Measurements from ENCODE around the gene ESAM. TPM values are rescaled to one million over a fixed set of nuclear protein-coding genes. Genes with fewer than 3 reads are reported as not detected.
A peak's percentile ranks its signal among the peaks of the same experiment; 100 is the strongest.

Gene ESAM
- total RNA-seq, 1 experiment from 2014 or later: 10.4 TPM

DNA sequence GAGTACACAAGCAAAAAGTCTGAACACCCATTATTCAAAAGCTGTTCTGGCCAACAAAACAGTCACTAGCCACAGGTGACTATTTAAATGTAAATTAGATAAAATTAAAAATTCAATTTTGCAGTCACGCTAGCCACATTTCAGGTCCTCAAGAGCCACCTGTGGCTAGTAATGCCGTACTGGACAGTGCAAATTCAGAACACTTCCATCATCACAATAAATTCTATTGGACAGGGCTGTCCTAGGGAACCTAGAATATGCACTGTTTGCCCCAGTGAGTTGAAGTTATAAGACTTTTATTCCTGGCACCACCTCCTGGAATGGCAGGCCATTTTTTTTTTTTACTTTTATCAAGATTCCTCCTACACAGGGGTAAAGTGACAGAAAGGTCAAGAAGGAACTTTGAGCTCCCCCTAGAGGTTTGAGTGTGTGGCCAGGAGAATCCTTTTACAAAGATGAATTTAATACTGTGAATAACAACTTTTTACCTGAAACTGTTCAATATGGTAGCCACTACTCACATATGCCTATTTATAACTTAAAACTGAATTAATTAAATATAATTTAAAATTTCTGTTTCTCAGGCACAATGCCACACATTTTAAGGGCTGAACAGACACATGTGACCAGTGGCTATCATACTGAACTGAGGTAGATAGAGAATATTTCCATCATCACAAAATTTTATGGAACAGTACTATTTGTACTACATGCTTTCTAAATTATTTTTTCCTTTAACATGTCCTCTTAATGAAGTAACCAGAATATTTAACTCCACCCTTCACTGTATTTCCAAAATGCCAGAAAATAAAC is 31.6 kb upstream of the ESAM start:
- DNase-seq: peak; percentile 82
- Histone ChIP-seq H3K9me2 (replicated peaks; ENCODE audit: low read length) (no peaks in the 10 kb centered on the region), H3K4me2 (ENCODE audit: low read length) (peak overlapping the region; percentile 18; the same call in 1 of the 2 replicates), H2AFZ (ENCODE audit: low read length) (no peak overlapping the region), H4K20me1 (ENCODE audit: low read length) (peaks cover 72% of the 10 kb centered on the region), H3K4me1 (ENCODE audit: insufficient read depth, low read length) (peaks cover 42% of the 10 kb centered on the region), H3K9me3 (ENCODE audit: low read length) (no peaks in the 10 kb centered on the region), H3F3A (ENCODE audit: low read length, unreplicated experiment) (no peaks in the 10 kb centered on the region), H3K36me3 (ENCODE audit: low read depth, low read length) (no peaks in the 10 kb centered on the region), H3K79me2 (ENCODE audit: low read length) (peaks cover 100% of the 10 kb centered on the region), H3K9ac (ENCODE audit: low read length) (no peak overlapping the region), H3K4me3 (ENCODE audit: low read length) (no peak overlapping the region), H3K27ac (ENCODE audit: low read length) (no peak overlapping the region), H3K27me3 (ENCODE audit: low read length) (no peaks in the 10 kb centered on the region)
- peak; percentile 65 for ATAC-seq
- ChIA-PET POLR2A (ENCODE audit: unreplicated experiment) (no interaction called here), CTCF (interaction anchor here (0.6 to 3.2 kb wide), 9 partner anchors 8 to 156 kb away, joined by 3 to 21 read pairs (median 4); no protein-coding TSS in a partner anchor)
- TF ChIP-seq EZH2phosphoT487 (IDR thresholded peaks at IDR 0.05; ENCODE audit: borderline replicate concordance, low read length) (no peak), EZH2 (IDR thresholded peaks at IDR 0.05; ENCODE audit: low read length, unreplicated experiment) (no peak)
- TF ChIP-seq, protein P1, sequence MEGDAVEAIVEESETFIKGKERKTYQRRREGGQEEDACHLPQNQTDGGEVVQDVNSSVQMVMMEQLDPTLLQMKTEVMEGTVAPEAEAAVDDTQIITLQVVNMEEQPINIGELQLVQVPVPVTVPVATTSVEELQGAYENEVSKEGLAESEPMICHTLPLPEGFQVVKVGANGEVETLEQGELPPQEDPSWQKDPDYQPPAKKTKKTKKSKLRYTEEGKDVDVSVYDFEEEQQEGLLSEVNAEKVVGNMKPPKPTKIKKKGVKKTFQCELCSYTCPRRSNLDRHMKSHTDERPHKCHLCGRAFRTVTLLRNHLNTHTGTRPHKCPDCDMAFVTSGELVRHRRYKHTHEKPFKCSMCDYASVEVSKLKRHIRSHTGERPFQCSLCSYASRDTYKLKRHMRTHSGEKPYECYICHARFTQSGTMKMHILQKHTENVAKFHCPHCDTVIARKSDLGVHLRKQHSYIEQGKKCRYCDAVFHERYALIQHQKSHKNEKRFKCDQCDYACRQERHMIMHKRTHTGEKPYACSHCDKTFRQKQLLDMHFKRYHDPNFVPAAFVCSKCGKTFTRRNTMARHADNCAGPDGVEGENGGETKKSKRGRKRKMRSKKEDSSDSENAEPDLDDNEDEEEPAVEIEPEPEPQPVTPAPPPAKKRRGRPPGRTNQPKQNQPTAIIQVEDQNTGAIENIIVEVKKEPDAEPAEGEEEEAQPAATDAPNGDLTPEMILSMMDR (conservative IDR thresholded peaks at IDR 0.05; ENCODE audit: low read depth, low read length): peak; percentile 88
- no TSS peak for BruUV-seq (replicated peaks)
- intact Hi-C loops (cut with micrococcal nuclease): loop anchor here (1.0 to 10.0 kb wide), 3 partner anchors 30 to 124 kb away; no protein-coding TSS in a partner anchor

DNA sequence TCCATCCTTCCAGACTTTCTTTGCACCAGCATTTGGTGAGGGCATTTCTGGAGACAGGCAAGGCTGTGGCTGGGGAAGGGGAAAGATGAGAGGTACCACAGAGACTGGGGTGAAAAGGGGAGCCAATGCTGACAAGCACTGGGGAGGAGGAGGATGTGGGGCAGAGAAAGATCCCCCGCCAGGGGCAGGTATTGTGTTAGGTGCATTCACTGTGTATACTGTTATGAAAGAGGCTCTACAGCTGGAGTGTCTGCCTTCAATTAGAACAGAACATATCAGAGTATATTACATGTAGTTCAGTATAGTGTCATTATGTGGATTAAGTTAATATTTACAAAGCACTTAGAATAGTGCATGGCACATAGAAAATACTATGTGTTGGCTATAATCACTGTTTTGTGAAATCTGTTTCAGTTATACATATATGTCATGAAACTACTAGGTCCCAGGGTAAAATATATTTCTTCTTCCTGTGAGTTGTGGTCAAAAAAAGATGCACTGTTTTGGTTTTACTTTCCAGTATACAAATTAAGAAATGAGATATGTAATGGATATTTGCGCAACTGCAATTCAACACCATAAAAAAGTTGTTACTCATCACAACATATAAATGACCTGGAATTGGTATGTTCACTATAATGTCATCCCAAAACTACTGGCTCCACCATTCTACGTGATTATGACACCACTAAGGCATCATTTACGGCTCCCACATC is 29.7 kb upstream of the ESAM start:
- H3K79me2 ChIP-seq (ENCODE audit: low read length): peaks cover 100% of the 10 kb centered on the region
- CTCF ChIA-PET: no interaction called here

More for the DNA sequence above, 29.7 kb upstream of the ESAM start:
- peak; percentile 10; the same call in 1 of the 2 replicates for ATAC-seq
- no peaks in the 10 kb centered on the region for H3K9me3 ChIP-seq (ENCODE audit: low read length)
- H2AFZ ChIP-seq (ENCODE audit: low read length): no peak overlapping the region
- H3K27me3 ChIP-seq (ENCODE audit: low read length): no peaks in the 10 kb centered on the region
- H3K4me2 ChIP-seq (ENCODE audit: low read length): no peak overlapping the region
- TF ChIP-seq EZH2phosphoT487 (IDR thresholded peaks at IDR 0.05; ENCODE audit: borderline replicate concordance, low read length) (no peak), EZH2 (IDR thresholded peaks at IDR 0.05; ENCODE audit: low read length, unreplicated experiment) (no peak)
- TF ChIP-seq, protein P1 (conservative IDR thresholded peaks at IDR 0.05; ENCODE audit: low read depth, low read length): no peak
- H3K4me3 ChIP-seq (ENCODE audit: low read length): no peak overlapping the region
- H3K9ac ChIP-seq (ENCODE audit: low read length): no peak overlapping the region
- H3F3A ChIP-seq (ENCODE audit: low read length, unreplicated experiment): no peaks in the 10 kb centered on the region
- intact Hi-C loops (cut with micrococcal nuclease): loop anchor here (10.0 kb wide), 1 partner anchor 47 kb away; no protein-coding TSS in a partner anchor
- POLR2A ChIA-PET (ENCODE audit: unreplicated experiment): no interaction called here
- no peaks in the 10 kb centered on the region for H3K9me2 ChIP-seq (replicated peaks; ENCODE audit: low read length)
- peak; percentile 30 for DNase-seq
- H3K27ac ChIP-seq (ENCODE audit: low read length): no peak overlapping the region
- H4K20me1 ChIP-seq (ENCODE audit: low read length): peaks cover 58% of the 10 kb centered on the region
- no TSS peak for BruUV-seq (replicated peaks)
- H3K4me1 ChIP-seq (ENCODE audit: insufficient read depth, low read length): peaks cover 25% of the 10 kb centered on the region
- H3K36me3 ChIP-seq (ENCODE audit: low read depth, low read length): no peaks in the 10 kb centered on the region

Data from PC-3 (cell line).